ENCODE measurements around the gene SLC7A10.

DNA sequence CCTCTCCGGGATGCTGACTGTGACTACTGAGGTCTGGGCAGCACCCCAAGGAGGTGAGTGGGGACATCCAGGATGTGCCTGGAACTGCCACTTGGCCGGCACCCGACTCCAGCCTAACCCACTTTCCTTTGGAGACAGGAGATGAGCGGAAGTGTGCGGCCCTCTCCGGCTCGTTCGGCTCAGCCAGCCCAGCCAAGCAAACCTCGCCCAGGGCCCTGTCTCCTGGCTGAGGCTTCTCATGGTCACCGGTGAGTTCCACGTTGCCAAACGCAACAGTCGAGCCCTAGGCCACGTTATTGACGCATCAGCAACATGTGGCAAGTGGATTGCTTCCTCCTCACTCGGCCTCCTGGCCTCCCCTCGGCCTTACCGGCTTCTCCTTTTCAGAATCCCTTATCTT, 5.5 kb downstream of the SLC7A10 start:
- TF ChIP-seq, protein P1, sequence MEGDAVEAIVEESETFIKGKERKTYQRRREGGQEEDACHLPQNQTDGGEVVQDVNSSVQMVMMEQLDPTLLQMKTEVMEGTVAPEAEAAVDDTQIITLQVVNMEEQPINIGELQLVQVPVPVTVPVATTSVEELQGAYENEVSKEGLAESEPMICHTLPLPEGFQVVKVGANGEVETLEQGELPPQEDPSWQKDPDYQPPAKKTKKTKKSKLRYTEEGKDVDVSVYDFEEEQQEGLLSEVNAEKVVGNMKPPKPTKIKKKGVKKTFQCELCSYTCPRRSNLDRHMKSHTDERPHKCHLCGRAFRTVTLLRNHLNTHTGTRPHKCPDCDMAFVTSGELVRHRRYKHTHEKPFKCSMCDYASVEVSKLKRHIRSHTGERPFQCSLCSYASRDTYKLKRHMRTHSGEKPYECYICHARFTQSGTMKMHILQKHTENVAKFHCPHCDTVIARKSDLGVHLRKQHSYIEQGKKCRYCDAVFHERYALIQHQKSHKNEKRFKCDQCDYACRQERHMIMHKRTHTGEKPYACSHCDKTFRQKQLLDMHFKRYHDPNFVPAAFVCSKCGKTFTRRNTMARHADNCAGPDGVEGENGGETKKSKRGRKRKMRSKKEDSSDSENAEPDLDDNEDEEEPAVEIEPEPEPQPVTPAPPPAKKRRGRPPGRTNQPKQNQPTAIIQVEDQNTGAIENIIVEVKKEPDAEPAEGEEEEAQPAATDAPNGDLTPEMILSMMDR (IDR thresholded peaks at IDR 0.05) = no peak
- no peak for TF ChIP-seq POLR2A (IDR thresholded peaks at IDR 0.05)

All from esophagus squamous epithelium (tissue), 4 donors.